GM12878 (cell line): ENCODE data around the gene DNAJC18.

Source experiments
- BRCA1 ChIP-seq: IDR thresholded peaks from 2 replicates; pipeline ENCODE4 v1.6.1; 2011; ENCODE audit warnings: low read depth, low read length, improper control_type of control experiment
- CTCF ChIP-seq, 3 experiments: IDR thresholded peaks in 2 of 3; conservative IDR thresholded peaks in 1 of 3; 2 replicates each; pipeline ENCODE4 v1.5.1; 2011; ENCODE audit warnings: low read depth in 3 of 3, low read length in 3 of 3, mild to moderate bottlenecking in 3 of 3, control low read depth in 2 of 3, moderate library complexity in 2 of 3, inconsistent platforms in 1 of 3, mixed read lengths in 1 of 3; ENCODE audit not compliant: control insufficient read depth in 2 of 3, insufficient read depth in 1 of 3; ENCODE audit errors: extremely low read depth in 1 of 3
- GABPA ChIP-seq: IDR thresholded peaks from 2 replicates; pipeline ENCODE4 v1.6.1; 2014; ENCODE audit warnings: antibody characterized with exemption, low read depth, mild to moderate bottlenecking, inconsistent platforms
- HDAC6 ChIP-seq: fragments of 200-600 bp; sonication (generic); IDR thresholded peaks from one replicate; pipeline ENCODE4 v1.8.0; 2017; ENCODE audit warnings: antibody characterized with exemption; ENCODE audit not compliant: unreplicated experiment
- MAX ChIP-seq: IDR thresholded peaks from 2 replicates; pipeline ENCODE4 v1.6.1; 2012; ENCODE audit warnings: low read depth, low read length, improper control_type of control experiment
- NRF1 ChIP-seq: conservative IDR thresholded peaks from 2 replicates; pipeline ENCODE4 v1.6.1; 2011; ENCODE audit warnings: mild to moderate bottlenecking, low read depth, low read length, improper control_type of control experiment
- PAX8 ChIP-seq: fragments of 450-650 bp; IDR thresholded peaks from 2 replicates; pipeline ENCODE4 v1.6.1; 2017; ENCODE audit warnings: mild to moderate bottlenecking, moderate library complexity
- POLR2A ChIP-seq: IDR thresholded peaks from 2 replicates; pipeline ENCODE4 v1.6.1; 2011; ENCODE audit warnings: low read depth, mild to moderate bottlenecking, low read length
- RAD21 ChIP-seq: IDR thresholded peaks from 2 replicates; pipeline ENCODE4 v1.6.1; 2011; ENCODE audit warnings: mild to moderate bottlenecking, low read depth, low read length, moderate library complexity; ENCODE audit not compliant: insufficient read depth
- SMC3 ChIP-seq: IDR thresholded peaks from 2 replicates; pipeline ENCODE4 v1.6.1; 2011; ENCODE audit warnings: low read length, improper control_type of control experiment, borderline replicate concordance
- SRF ChIP-seq, 2 experiments: IDR thresholded peaks; 2 replicates each; pipeline ENCODE4 v1.6.1; 2011; ENCODE audit warnings: low read depth in 2 of 2, low read length in 2 of 2, mild to moderate bottlenecking in 1 of 2, moderate library complexity in 1 of 2

GRCh38 chr5:139363937-139364336 is 75.4 kb downstream of the DNAJC18 start:
- TF ChIP-seq CTCF (IDR thresholded peaks at IDR 0.05 in 2 of 3, conservative IDR thresholded peaks at IDR 0.05 in 1 of 3; ENCODE audit: control insufficient read depth in 2 of 3, extremely low read depth in 1 of 3, insufficient read depth in 1 of 3, low read depth in 3 of 3, low read length in 3 of 3) (no peak), BRCA1 (no peak), SRF (IDR thresholded peaks at IDR 0.05; ENCODE audit: low read depth in 2 of 2, low read length in 2 of 2) (no peak), MAX (no peak), HDAC6 (no peak), SMC3 (no peak), POLR2A (no peak), PAX8 (no peak), NRF1 (no peak), GABPA (no peak), RAD21 (no peak)
